Measurements from ENCODE around the gene ELOVL6. TPM values are rescaled to one million over a fixed set of nuclear protein-coding genes. Genes with fewer than 3 reads are reported as not detected.

The ELOVL6 gene
- total RNA-seq, 1 donor from 2014 or later: 11.0 TPM

GRCh38 chr4:110074570-110074969 is 123.8 kb downstream of the ELOVL6 start:
- H3K27ac Mint-ChIP-seq (ENCODE audit: unreplicated experiment): no peak overlapping the region
- TF ChIP-seq CTCF (IDR thresholded peaks at IDR 0.05): no peak
- no peak overlapping the region for H3K4me3 Mint-ChIP-seq (ENCODE audit: unreplicated experiment)
- no peaks in the 10 kb centered on the region for H3K36me3 Mint-ChIP-seq (ENCODE audit: low read depth)
- peaks cover 18% of the 10 kb centered on the region for H3K4me1 Mint-ChIP-seq (ENCODE audit: low read depth)
- H3K9me3 Mint-ChIP-seq (ENCODE audit: low read depth): peaks cover 8% of the 10 kb centered on the region
- no peak for DNase-seq (ENCODE audit: low spot score)
- H3K27me3 Mint-ChIP-seq (ENCODE audit: low read depth): no peaks in the 10 kb centered on the region

- no peaks in the 10 kb centered on the region for H3K27me3 Mint-ChIP-seq (ENCODE audit: low read depth)
- peaks cover 18% of the 10 kb centered on the region for H3K4me1 Mint-ChIP-seq (ENCODE audit: low read depth)
- peaks cover 8% of the 10 kb centered on the region for H3K9me3 Mint-ChIP-seq (ENCODE audit: low read depth)
- peak overlapping the region; percentile 57 for H3K27ac Mint-ChIP-seq (ENCODE audit: unreplicated experiment)
- no peak for DNase-seq (ENCODE audit: low spot score)
- no peaks in the 10 kb centered on the region for H3K36me3 Mint-ChIP-seq (ENCODE audit: low read depth)
- no peak for TF ChIP-seq CTCF (IDR thresholded peaks at IDR 0.05)
- no peak overlapping the region for H3K4me3 Mint-ChIP-seq (ENCODE audit: unreplicated experiment)
These were observed 125.2 kb downstream of the ELOVL6 start for GRCh38 chr4:110073053-110073845.

GRCh38 chr4:110071466-110071865 is 126.9 kb downstream of the ELOVL6 start:
- Mint-ChIP-seq H3K9me3 (ENCODE audit: low read depth) (no peaks in the 10 kb centered on the region), H3K36me3 (ENCODE audit: low read depth) (no peaks in the 10 kb centered on the region), H3K4me3 (ENCODE audit: unreplicated experiment) (no peak overlapping the region), H3K27me3 (ENCODE audit: low read depth) (no peaks in the 10 kb centered on the region), H3K27ac (ENCODE audit: unreplicated experiment) (no peak overlapping the region), H3K4me1 (ENCODE audit: low read depth) (peaks cover 18% of the 10 kb centered on the region)
- no peak for DNase-seq (ENCODE audit: low spot score)
- no peak for TF ChIP-seq CTCF (IDR thresholded peaks at IDR 0.05)

GRCh38 chr4:110068248-110068647 is 130.2 kb downstream of the ELOVL6 start:
- H3K36me3 Mint-ChIP-seq (ENCODE audit: low read depth): no peaks in the 10 kb centered on the region
- no peaks in the 10 kb centered on the region for H3K9me3 Mint-ChIP-seq (ENCODE audit: low read depth)
- no peak overlapping the region for H3K4me3 Mint-ChIP-seq (ENCODE audit: unreplicated experiment)
- TF ChIP-seq CTCF (IDR thresholded peaks at IDR 0.05): no peak
- no peak overlapping the region for H3K27ac Mint-ChIP-seq (ENCODE audit: unreplicated experiment)
- peaks cover 11% of the 10 kb centered on the region for H3K4me1 Mint-ChIP-seq (ENCODE audit: low read depth)
- H3K27me3 Mint-ChIP-seq (ENCODE audit: low read depth): no peaks in the 10 kb centered on the region
- DNase-seq (ENCODE audit: low spot score): no peak

GRCh38 chr4:110064934-110065333 is 133.5 kb downstream of the ELOVL6 start:
- no peaks in the 10 kb centered on the region for H3K9me3 Mint-ChIP-seq (ENCODE audit: low read depth)
- peaks cover 4% of the 10 kb centered on the region for H3K4me1 Mint-ChIP-seq (ENCODE audit: low read depth)
- no peaks in the 10 kb centered on the region for H3K27me3 Mint-ChIP-seq (ENCODE audit: low read depth)
- no peak overlapping the region for H3K4me3 Mint-ChIP-seq (ENCODE audit: unreplicated experiment)
- TF ChIP-seq CTCF (IDR thresholded peaks at IDR 0.05): no peak
- no peak overlapping the region for H3K27ac Mint-ChIP-seq (ENCODE audit: unreplicated experiment)
- DNase-seq (ENCODE audit: low spot score): no peak
- H3K36me3 Mint-ChIP-seq (ENCODE audit: low read depth): no peaks in the 10 kb centered on the region

All from chondrocyte (in vitro differentiated cells).